H1 (cell line): ENCODE data around the gene COPZ2.

Experiments used
- CHD2 ChIP-seq: IDR thresholded peaks from 2 replicates; pipeline ENCODE4 v1.6.1; 2012; ENCODE audit warnings: low read length, improper control_type of control experiment
- JUN ChIP-seq: IDR thresholded peaks from 2 replicates; pipeline ENCODE4 v1.6.1; 2011; ENCODE audit warnings: low read depth, mild to moderate bottlenecking, improper control_type of control experiment, low read length
- MAX ChIP-seq: IDR thresholded peaks from 2 replicates; pipeline ENCODE4 v1.6.1; 2012; ENCODE audit warnings: inconsistent platforms
- TAF1 ChIP-seq: IDR thresholded peaks from 2 replicates; pipeline ENCODE4 v1.6.1; 2011; ENCODE audit warnings: mild to moderate bottlenecking, low read depth, low read length
- TAF7 ChIP-seq: optimal IDR thresholded peaks from 2 replicates; pipeline ENCODE3; 2011; ENCODE audit warnings: low read depth, mild to moderate bottlenecking, inconsistent platforms, low read length, moderate library complexity, borderline replicate concordance
- TF ChIP-seq, protein P1 (sequence below), 3 experiments: IDR thresholded peaks; 1 replicate in 2 of 3; 2 replicates in 1 of 3; pipeline versions ENCODE4 v1.5.1 to v1.6.1; 2011; ENCODE audit warnings: low read length in 3 of 3, mild to moderate bottlenecking in 3 of 3, inconsistent platforms in 2 of 3, low read depth in 1 of 3, moderate library complexity in 1 of 3; ENCODE audit not compliant: insufficient read depth in 1 of 3; ENCODE audit errors: control extremely low read depth in 1 of 3

- no peak for TF ChIP-seq MAX
- TF ChIP-seq TAF1 = no peak
- TF ChIP-seq, protein P1, sequence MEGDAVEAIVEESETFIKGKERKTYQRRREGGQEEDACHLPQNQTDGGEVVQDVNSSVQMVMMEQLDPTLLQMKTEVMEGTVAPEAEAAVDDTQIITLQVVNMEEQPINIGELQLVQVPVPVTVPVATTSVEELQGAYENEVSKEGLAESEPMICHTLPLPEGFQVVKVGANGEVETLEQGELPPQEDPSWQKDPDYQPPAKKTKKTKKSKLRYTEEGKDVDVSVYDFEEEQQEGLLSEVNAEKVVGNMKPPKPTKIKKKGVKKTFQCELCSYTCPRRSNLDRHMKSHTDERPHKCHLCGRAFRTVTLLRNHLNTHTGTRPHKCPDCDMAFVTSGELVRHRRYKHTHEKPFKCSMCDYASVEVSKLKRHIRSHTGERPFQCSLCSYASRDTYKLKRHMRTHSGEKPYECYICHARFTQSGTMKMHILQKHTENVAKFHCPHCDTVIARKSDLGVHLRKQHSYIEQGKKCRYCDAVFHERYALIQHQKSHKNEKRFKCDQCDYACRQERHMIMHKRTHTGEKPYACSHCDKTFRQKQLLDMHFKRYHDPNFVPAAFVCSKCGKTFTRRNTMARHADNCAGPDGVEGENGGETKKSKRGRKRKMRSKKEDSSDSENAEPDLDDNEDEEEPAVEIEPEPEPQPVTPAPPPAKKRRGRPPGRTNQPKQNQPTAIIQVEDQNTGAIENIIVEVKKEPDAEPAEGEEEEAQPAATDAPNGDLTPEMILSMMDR (IDR thresholded peaks at IDR 0.05; ENCODE audit: control extremely low read depth in 1 of 3, insufficient read depth in 1 of 3, low read depth in 1 of 3, low read length in 3 of 3) = no peak
- TF ChIP-seq CHD2 = no peak
- TF ChIP-seq TAF7 = no peak
- TF ChIP-seq JUN = no peak
Measured at GRCh38 chr17:48070195-48070594, 32.6 kb upstream of the COPZ2 start.
